VCaP (cell line): ENCODE measurements around the gene HNRNPUL2.
A peak's percentile ranks its signal among the peaks of the same experiment; 100 is the strongest.
"Not testable (repeated sequence)": the region's sequence is repeated elsewhere in the genome, so short reads cannot be mapped to it uniquely, and the experiment has no call there.

ENCODE experiments used
- H3K27ac ChIP-seq: fragments of 450-650 bp; 2 replicates; pipeline ENCODE4 v1.5.1; 2017
- TF ChIP-seq, protein P1 (sequence below): fragments of 450-650 bp; conservative IDR thresholded peaks from 2 replicates; pipeline ENCODE4 v1.5.1; 2017; ENCODE audit warnings: mild to moderate bottlenecking, moderate library complexity

The HNRNPUL2 gene

GRCh38 chr11:62705880-62706849, 21.1 kb downstream of the HNRNPUL2 start:
- H3K27ac ChIP-seq: peak overlapping the region; percentile 93
- TF ChIP-seq, protein P1, sequence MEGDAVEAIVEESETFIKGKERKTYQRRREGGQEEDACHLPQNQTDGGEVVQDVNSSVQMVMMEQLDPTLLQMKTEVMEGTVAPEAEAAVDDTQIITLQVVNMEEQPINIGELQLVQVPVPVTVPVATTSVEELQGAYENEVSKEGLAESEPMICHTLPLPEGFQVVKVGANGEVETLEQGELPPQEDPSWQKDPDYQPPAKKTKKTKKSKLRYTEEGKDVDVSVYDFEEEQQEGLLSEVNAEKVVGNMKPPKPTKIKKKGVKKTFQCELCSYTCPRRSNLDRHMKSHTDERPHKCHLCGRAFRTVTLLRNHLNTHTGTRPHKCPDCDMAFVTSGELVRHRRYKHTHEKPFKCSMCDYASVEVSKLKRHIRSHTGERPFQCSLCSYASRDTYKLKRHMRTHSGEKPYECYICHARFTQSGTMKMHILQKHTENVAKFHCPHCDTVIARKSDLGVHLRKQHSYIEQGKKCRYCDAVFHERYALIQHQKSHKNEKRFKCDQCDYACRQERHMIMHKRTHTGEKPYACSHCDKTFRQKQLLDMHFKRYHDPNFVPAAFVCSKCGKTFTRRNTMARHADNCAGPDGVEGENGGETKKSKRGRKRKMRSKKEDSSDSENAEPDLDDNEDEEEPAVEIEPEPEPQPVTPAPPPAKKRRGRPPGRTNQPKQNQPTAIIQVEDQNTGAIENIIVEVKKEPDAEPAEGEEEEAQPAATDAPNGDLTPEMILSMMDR: no peak

DNA sequence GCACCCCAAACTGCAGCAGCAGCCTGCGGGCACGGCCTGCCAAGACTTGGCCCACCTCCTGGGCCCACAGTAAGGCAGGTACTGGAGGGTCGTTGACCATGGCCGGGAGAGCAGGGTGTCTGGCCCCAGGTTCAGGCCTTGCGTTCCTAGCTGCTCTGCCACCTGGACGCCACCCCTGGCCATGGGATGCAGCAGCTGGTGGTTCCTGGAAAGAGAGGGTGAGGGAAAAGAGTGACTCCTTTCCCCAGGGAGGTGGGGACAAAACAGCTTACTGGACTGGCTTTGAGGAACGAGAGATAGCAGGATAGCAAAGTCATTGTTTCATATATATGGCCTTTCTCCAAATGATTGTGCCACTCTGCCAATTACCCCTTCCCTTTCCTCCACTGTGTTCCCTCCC, 21.8 kb downstream of the HNRNPUL2 start:
- H3K27ac ChIP-seq: peak overlapping the region; percentile 93
- TF ChIP-seq, protein P1: peak; percentile 33; the same call in 1 of the 2 replicates

DNA sequence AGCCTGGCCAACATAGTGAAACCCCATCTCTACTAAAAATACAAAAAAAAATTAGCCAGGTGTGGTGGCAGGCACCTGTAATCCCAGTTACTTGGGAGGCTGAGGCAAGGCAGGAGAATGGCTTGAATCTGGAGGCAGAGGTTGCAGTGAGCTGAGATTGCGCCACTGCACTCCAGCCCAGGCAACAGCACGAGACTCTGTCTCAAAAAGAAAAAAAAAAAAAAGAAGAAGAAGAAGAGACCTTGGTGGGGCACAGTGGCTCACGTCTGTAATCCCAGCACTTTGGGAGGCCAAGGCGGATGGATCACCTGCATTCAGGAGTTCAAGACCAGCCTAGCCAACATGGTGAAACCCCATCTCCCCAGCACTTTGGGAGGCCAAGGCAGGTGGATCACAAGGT, 23.3 kb downstream of the HNRNPUL2 start:
- peak overlapping the region; percentile 93 for H3K27ac ChIP-seq

- TF ChIP-seq, protein P1: no peak
- no peak overlapping the region for H3K27ac ChIP-seq
These were observed 25.0 kb downstream of the HNRNPUL2 start for GRCh38 chr11:62702246-62702645.

GRCh38 chr11:62694455-62695167, 32.6 kb downstream of the HNRNPUL2 start:
- TF ChIP-seq, protein P1: peak; percentile 83
- no peak overlapping the region for H3K27ac ChIP-seq

DNA sequence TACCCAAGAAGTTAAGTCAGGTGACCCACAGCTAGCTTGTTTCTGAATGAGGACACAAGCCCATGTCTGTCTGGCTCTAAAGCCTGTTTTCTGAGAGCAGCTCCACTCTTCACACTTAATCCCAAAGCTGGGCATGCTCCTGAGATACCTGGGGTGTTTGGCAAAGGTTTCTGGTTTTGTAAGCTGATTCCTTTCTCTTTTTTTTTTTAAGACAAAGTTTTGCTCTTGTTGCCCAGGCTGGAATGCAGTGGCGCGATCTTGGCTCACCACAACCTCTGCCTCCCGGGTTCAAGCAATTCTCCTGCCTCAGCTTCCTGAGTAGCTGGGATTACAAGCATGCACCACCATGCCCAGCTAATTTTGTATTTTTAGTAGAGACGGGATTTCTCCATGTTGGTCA, 33.6 kb downstream of the HNRNPUL2 start:
- H3K27ac ChIP-seq: not testable (repeated sequence)

DNA sequence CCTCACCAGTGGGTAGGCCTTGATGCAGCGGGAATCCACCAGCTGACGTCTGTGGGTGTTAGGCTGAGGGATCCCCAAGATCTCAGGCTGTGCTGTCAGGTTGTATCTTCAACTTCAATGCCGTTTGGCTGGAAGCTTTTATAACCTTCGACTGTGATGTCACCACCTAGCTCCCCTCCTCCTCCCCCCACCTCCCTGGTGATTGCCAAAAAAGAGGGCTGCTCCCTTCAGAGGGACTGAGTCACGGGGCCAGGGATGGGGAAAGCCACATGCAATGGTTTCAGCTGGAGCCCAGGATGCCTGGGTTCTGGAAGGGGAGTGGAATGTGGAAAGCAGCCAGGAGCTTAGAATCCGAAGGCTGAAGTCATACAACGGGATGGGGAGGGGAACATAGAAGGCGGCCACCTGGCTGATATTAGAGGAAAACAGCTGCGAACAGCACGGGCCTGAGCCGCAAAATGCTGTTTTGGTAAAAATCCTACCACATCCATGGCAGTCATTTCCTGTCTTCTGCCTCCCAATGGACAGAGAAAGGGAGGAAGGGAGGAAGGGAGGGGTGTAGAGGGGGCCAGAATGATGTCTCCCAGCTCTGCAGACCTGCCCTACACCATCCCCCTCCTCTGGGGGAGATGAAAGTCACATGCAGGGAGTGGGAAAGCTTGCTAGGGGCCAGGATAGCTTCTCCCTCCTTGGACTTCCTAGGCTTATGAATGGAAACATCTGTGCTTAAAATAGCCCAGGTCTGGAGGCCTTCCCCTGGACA, 37.7 kb downstream of the HNRNPUL2 start, which contains the start of gene LRRN4CL:
TSS of gene LRRN4CL (minus strand) at position 110 of the 763 bp plus-strand sequence. CDS start 1,022 bp downstream, outside the sequence.
- TF ChIP-seq, protein P1: no peak
- H3K27ac ChIP-seq: no peak within 1 kb of the TSS

- TF ChIP-seq, protein P1: no peak
These were observed 38.8 kb downstream of the HNRNPUL2 start for GRCh38 chr11:62688491-62688890.

More at GRCh38 chr11:62688491-62688890, 38.8 kb downstream of the HNRNPUL2 start:
- no peak overlapping the region for H3K27ac ChIP-seq
